Activated CD8-positive, alpha-beta T cell treated with anti-CD3 and anti-CD28 coated beads for 36 hours (primary cell): ENCODE measurements around the gene PRXL2C. TPM values are rescaled to one million over a fixed set of nuclear protein-coding genes. Genes with fewer than 3 reads are reported as not detected.

ENCODE experiments used
- ATAC-seq: fragments of 200-7000 bp; cut with Tn5 transposase; one replicate; pipeline ENCODE4 v1.10.0; 2021; ENCODE audit warnings: mild to moderate bottlenecking, moderate library complexity
- CTCF ChIA-PET: fragments of 350-600 bp; sonication (Branson Sonifier 250); formaldehyde crosslinking; loops from one replicate; lab custom pipeline; 2021; ENCODE audit warnings: antibody characterized with exemption; lab: Charles Lee
- POLR2A ChIA-PET: fragments of 350-600 bp; sonication (Branson Sonifier 250); formaldehyde crosslinking; loops from one replicate; lab custom pipeline; 2021; ENCODE audit warnings: antibody characterized with exemption; lab: Charles Lee
- DNase-seq: peaks from one replicate; pipeline ENCODE4 v3.0.0-alpha.2; 2020
- H3K27ac Mint-ChIP-seq: one replicate; pipeline ENCODE4 v1.8.0; 2021; ENCODE audit warnings: mild to moderate bottlenecking, mixed read lengths
- H3K27me3 Mint-ChIP-seq: one replicate; pipeline ENCODE4 v1.8.0; 2021; ENCODE audit warnings: mixed read lengths
- H3K36me3 Mint-ChIP-seq: one replicate; pipeline ENCODE4 v1.8.0; 2021; ENCODE audit warnings: low read depth, mixed read lengths
- H3K4me1 Mint-ChIP-seq: one replicate; pipeline ENCODE4 v1.8.0; 2021; ENCODE audit warnings: low read depth, mixed read lengths
- H3K4me3 Mint-ChIP-seq: one replicate; pipeline ENCODE4 v1.8.0; 2021; ENCODE audit warnings: mild to moderate bottlenecking, moderate library complexity, mixed read lengths
- H3K9me3 Mint-ChIP-seq: one replicate; pipeline ENCODE4 v1.8.0; 2021; ENCODE audit warnings: mixed read lengths
- CTCF ChIP-seq: fragments of 200-600 bp; IDR thresholded peaks from one replicate; pipeline ENCODE4 v1.8.0; 2022; ENCODE audit warnings: antibody characterized with exemption, mild to moderate bottlenecking
- intact Hi-C: fragments of 100-400 bp; cut with micrococcal nuclease; formaldehyde crosslinking; loops from one replicate; pipeline ENCODE4 v1.10.0; 2022
- total RNA-seq, 2 experiments: library from RNA; stranded (reverse); gene quantifications; one replicate each; pipeline ENCODE4 v1.2.3, GENCODE V29; 2021

PRXL2C gene
- total RNA-seq, 2 experiments from 2014 or later, result 2.5 to 5.2 TPM

- Mint-ChIP-seq H3K36me3 (peaks cover 8% of the 10 kb centered on the region), H3K27me3 (no peaks in the 10 kb centered on the region), H3K4me1 (no peaks in the 10 kb centered on the region), H3K4me3 (no peak overlapping the region), H3K9me3 (no peaks in the 10 kb centered on the region), H3K27ac (peak overlapping the region; percentile 4)
- DNase-seq (no peak), ATAC-seq (no peak)
- intact Hi-C loops, result no loop called here
- CTCF ChIA-PET, result no interaction called here
- TF ChIP-seq CTCF, result no peak
- POLR2A ChIA-PET, result no interaction called here
These were observed 8.8 kb downstream of the PRXL2C start for GRCh38 chr9:96646081-96646991.

DNA sequence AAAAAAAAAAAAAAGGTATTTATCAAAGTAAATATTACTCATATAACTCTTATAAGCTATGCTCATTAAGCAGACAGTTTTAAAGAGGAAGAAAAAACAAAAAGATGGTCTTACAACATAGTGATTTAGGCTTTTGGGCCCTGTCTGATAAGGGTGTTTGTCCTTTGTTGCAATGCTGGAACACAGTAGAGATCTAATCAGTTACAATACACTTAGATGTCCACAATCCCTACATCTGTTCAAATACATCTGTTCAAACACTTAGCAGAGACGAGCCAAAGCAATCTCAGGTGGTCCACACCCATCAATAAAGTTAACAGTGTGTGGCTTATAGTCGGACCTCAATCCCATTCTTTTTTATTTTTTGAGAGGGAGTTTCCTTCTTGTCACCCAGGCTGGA is 11.0 kb downstream of the PRXL2C start:
- Mint-ChIP-seq H3K9me3 (no peaks in the 10 kb centered on the region), H3K27me3 (no peaks in the 10 kb centered on the region), H3K36me3 (peaks cover 8% of the 10 kb centered on the region), H3K4me3 (no peak overlapping the region), H3K27ac (no peak overlapping the region), H3K4me1 (no peaks in the 10 kb centered on the region)
- no peak for ATAC-seq
- TF ChIP-seq CTCF, result no peak
- CTCF ChIA-PET, result no interaction called here
- DNase-seq, result no peak
- intact Hi-C loops, result no loop called here
- POLR2A ChIA-PET, result no interaction called here

DNA sequence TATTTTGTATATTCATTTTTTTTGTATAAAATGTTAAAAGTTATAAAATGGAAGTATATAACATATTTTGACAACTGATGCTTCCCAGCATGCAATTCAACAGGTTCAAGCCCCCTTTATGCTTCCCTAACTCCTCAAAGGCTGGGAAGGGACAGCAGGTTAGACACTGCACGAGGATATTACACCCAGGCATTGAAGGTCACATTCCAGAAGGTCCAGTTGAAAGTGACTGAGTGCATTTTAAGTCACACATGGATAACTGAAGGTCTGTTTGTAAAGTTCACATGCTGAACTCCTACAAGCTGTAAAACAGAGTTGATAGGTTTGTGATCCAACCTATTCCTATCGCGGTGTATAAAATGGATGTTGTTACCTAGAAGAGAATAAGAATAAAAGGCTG is 13.6 kb downstream of the PRXL2C start:
- no peaks in the 10 kb centered on the region for H3K4me1 Mint-ChIP-seq
- no peaks in the 10 kb centered on the region for H3K9me3 Mint-ChIP-seq
- H3K36me3 Mint-ChIP-seq, result peaks cover 6% of the 10 kb centered on the region
- ATAC-seq, result no peak
- CTCF ChIA-PET, result interaction anchor here (0.9 to 1.7 kb wide), 3 partner anchors 25 to 324 kb away, joined by 3 to 5 read pairs (median 3); no protein-coding TSS in a partner anchor
- TF ChIP-seq CTCF, result no peak
- peaks cover 2% of the 10 kb centered on the region for H3K27me3 Mint-ChIP-seq
- no peak overlapping the region for H3K27ac Mint-ChIP-seq
- no peak for DNase-seq
- intact Hi-C loops, result no loop called here
- POLR2A ChIA-PET, result interaction anchor here (1.4 kb wide), 1 partner anchor 23 kb away, joined by 5 read pairs; no protein-coding TSS in a partner anchor
- H3K4me3 Mint-ChIP-seq, result no peak overlapping the region

GRCh38 chr9:96638606-96639364 is 16.3 kb downstream of the PRXL2C start:
- no peaks in the 10 kb centered on the region for H3K9me3 Mint-ChIP-seq
- H3K27ac Mint-ChIP-seq, result no peak overlapping the region

More at GRCh38 chr9:96638606-96639364, 16.3 kb downstream of the PRXL2C start:
- H3K4me1 Mint-ChIP-seq, result no peaks in the 10 kb centered on the region
- ATAC-seq (no peak), DNase-seq (no peak)
- TF ChIP-seq CTCF, result no peak
- H3K27me3 Mint-ChIP-seq, result peaks cover 5% of the 10 kb centered on the region
- intact Hi-C loops, result no loop called here
- CTCF ChIA-PET, result no interaction called here
- peaks cover 2% of the 10 kb centered on the region for H3K36me3 Mint-ChIP-seq
- no peak overlapping the region for H3K4me3 Mint-ChIP-seq
- POLR2A ChIA-PET, result no interaction called here
